HEK293T (cell line): ENCODE results near the gene EMC10.

ENCODE experiments used
- CTCF ChIA-PET: fragments of 350-600 bp; formaldehyde crosslinking; extraction: SDS; loops from one replicate; lab custom pipeline; 2021; ENCODE audit warnings: antibody characterized with exemption, inconsistent platforms; lab: Yijun Ruan, JAX
- POLR2A ChIA-PET: fragments of 350-600 bp; formaldehyde crosslinking; extraction: SDS; loops from one replicate; lab custom pipeline; 2020; ENCODE audit warnings: antibody characterized with exemption, inconsistent platforms; lab: Yijun Ruan, JAX
- DNase-seq: peaks from one replicate; pipeline ENCODE4 v3.0.0; 2012; ENCODE audit warnings: mixed read lengths; ENCODE audit errors: extremely low spot score
- ARNT ChIP-seq: fragments of 450-650 bp; IDR thresholded peaks from 2 replicates; pipeline ENCODE4 v1.6.1; 2017; ENCODE audit warnings: mild to moderate bottlenecking
- BHLHE40 ChIP-seq: fragments of 450-650 bp; IDR thresholded peaks from 2 replicates; pipeline ENCODE4 v1.6.1; 2016; ENCODE audit warnings: mild to moderate bottlenecking, moderate library complexity, borderline replicate concordance
- CTBP1 ChIP-seq: fragments of 450-650 bp; IDR thresholded peaks from 2 replicates; pipeline ENCODE4 v1.6.1; 2016; ENCODE audit warnings: borderline replicate concordance
- ELF4 ChIP-seq: fragments of 450-650 bp; IDR thresholded peaks from 2 replicates; pipeline ENCODE4 v1.6.1; 2017; ENCODE audit warnings: antibody characterized with exemption
- FOXA1 ChIP-seq: fragments of 450-650 bp; IDR thresholded peaks from 2 replicates; pipeline ENCODE4 v1.6.1; 2016; ENCODE audit warnings: mild to moderate bottlenecking
- FOXK2 ChIP-seq: fragments of 450-650 bp; IDR thresholded peaks from 2 replicates; pipeline ENCODE4 v1.6.1; 2016; ENCODE audit warnings: mild to moderate bottlenecking
- FOXM1 ChIP-seq: fragments of 450-650 bp; IDR thresholded peaks from 2 replicates; pipeline ENCODE4 v1.6.1; 2017; ENCODE audit warnings: mild to moderate bottlenecking, borderline replicate concordance
- HDGF ChIP-seq: fragments of 450-650 bp; IDR thresholded peaks from 2 replicates; pipeline ENCODE4 v1.6.1; 2017; ENCODE audit warnings: antibody characterized with exemption, borderline replicate concordance
- L3MBTL2 ChIP-seq: fragments of 450-650 bp; conservative IDR thresholded peaks from 2 replicates; pipeline ENCODE4 v1.6.1; 2016; ENCODE audit warnings: mild to moderate bottlenecking
- LEF1 ChIP-seq: fragments of 450-650 bp; IDR thresholded peaks from 2 replicates; pipeline ENCODE4 v1.6.1; 2017; ENCODE audit warnings: mild to moderate bottlenecking, borderline replicate concordance
- NFRKB ChIP-seq: fragments of 450-650 bp; IDR thresholded peaks from 2 replicates; pipeline ENCODE4 v1.6.1; 2016; ENCODE audit warnings: mild to moderate bottlenecking, moderate library complexity
- SP1 ChIP-seq: fragments of 450-650 bp; IDR thresholded peaks from 2 replicates; pipeline ENCODE4 v1.6.1; 2017
- SUZ12 ChIP-seq: fragments of 450-650 bp; IDR thresholded peaks from 2 replicates; pipeline ENCODE4 v1.6.1; 2016; ENCODE audit warnings: mild to moderate bottlenecking
- TARDBP ChIP-seq: fragments of 450-650 bp; IDR thresholded peaks from 2 replicates; pipeline ENCODE4 v1.6.1; 2016
- ZNF384 ChIP-seq: fragments of 450-650 bp; IDR thresholded peaks from 2 replicates; pipeline ENCODE4 v1.6.1; 2016
- TF ChIP-seq, protein P1 (sequence below): fragments of 450-650 bp; IDR thresholded peaks from 2 replicates; pipeline ENCODE4 v1.6.1; 2016

The EMC10 gene

GRCh38 chr19:50449236-50449899 lies 26.9 kb upstream of the EMC10 start:
- POLR2A ChIA-PET: no interaction called here
- no peak for DNase-seq

DNA sequence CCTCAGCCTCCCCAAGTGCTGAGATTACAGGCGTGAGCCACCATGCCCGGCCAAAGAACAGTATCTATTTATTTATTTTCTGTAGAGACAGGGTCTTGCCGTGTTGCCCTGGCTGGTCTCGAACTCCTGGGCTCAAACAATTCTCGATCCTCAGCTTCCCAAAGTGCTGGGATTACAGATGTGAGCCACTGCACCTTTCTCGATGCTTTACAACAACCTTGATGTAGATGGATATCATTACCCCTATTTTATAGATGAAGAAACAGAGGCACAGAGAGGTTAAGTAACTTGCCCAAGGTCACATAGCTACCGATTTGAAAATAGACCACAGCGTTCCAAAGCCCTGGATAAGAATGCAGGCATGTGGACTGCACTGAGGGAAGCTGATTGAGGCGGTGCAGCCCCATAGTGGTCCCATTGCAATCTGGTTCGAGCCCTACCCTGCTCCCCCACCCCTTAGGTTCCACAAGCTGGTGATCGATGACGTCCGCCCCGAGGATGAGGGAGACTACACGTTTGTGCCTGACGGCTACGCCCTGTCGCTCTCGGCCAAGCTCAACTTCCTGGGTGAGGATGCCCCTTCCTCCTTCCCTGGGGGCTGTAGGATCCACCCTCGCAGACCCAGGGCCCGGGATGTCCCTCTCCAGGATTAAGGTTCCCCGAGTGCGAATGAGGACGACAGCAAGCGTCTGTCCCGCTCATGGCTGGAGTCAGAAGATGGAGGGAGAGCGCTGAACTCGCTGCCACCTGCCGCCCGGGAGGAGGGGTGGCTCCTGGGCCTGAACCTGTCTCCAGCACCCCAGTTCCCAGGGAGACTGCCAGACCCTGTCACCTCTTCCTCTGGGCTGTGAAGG lies 25.7 kb upstream of the EMC10 start:
- ChIA-PET POLR2A (no interaction called here), CTCF (no interaction called here)
- DNase-seq: no peak
- TF ChIP-seq L3MBTL2 (no peak), ARNT (no peak), NFRKB (no peak), TARDBP (no peak), SP1 (no peak), FOXM1 (no peak), FOXA1 (no peak), LEF1 (no peak), BHLHE40 (no peak), CTBP1 (no peak), HDGF (no peak), FOXK2 (no peak), SUZ12 (no peak), ZNF384 (no peak), ELF4 (no peak)
- TF ChIP-seq, protein P1, sequence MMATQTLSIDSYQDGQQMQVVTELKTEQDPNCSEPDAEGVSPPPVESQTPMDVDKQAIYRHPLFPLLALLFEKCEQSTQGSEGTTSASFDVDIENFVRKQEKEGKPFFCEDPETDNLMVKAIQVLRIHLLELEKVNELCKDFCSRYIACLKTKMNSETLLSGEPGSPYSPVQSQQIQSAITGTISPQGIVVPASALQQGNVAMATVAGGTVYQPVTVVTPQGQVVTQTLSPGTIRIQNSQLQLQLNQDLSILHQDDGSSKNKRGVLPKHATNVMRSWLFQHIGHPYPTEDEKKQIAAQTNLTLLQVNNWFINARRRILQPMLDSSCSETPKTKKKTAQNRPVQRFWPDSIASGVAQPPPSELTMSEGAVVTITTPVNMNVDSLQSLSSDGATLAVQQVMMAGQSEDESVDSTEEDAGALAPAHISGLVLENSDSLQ: no peak

More at GRCh38 chr19:50449236-50449899, 26.9 kb upstream of the EMC10 start:
- CTCF ChIA-PET: interaction anchor here (0.7 kb wide), 1 partner anchor 90 kb away, joined by 3 read pairs; no protein-coding TSS in a partner anchor
- TF ChIP-seq, protein P1: no peak
- TF ChIP-seq TARDBP (no peak), SUZ12 (no peak), L3MBTL2 (no peak), NFRKB (no peak)

DNA sequence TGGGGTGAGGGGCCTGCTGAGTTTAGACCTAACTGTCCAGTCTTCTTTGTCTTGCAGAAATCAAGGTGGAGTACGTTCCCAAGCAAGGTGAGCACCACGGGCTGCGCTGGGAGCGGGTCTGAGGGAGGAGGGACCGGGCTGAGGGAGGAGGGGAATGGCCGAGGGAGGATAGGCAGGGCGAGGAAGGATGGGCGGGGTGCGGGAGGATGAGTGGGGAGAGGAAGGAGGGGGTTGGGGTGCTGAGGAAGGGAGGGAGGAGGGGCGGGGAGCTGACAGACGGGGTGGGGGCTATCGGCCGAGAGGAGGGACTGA lies 25.1 kb upstream of the EMC10 start:
- TF ChIP-seq CTBP1 (no peak), SP1 (no peak), TARDBP (no peak), HDGF (no peak), BHLHE40 (no peak), FOXM1 (no peak), LEF1 (no peak), FOXK2 (no peak), ELF4 (no peak), ZNF384 (no peak), ARNT (no peak), SUZ12 (no peak), FOXA1 (no peak), NFRKB (no peak), L3MBTL2 (no peak)
- TF ChIP-seq, protein P1: no peak
- ChIA-PET CTCF (no interaction called here), POLR2A (no interaction called here)
- DNase-seq: no peak

GRCh38 chr19:50453243-50453642 lies 23.1 kb upstream of the EMC10 start:
- CTCF ChIA-PET: no interaction called here
- DNase-seq: no peak
- TF ChIP-seq ZNF384 (no peak), ARNT (no peak), TARDBP (no peak), SP1 (no peak), LEF1 (no peak), L3MBTL2 (no peak), NFRKB (no peak), HDGF (no peak), ELF4 (no peak), FOXM1 (no peak), BHLHE40 (no peak), CTBP1 (no peak), SUZ12 (no peak), FOXK2 (no peak), FOXA1 (no peak)
- TF ChIP-seq, protein P1: no peak
- POLR2A ChIA-PET: no interaction called here

- ChIA-PET CTCF (no interaction called here), POLR2A (no interaction called here)
- no peak for TF ChIP-seq CTBP1
- TF ChIP-seq, protein P1: peak; percentile 41; the same call in 1 of the 2 replicates
- DNase-seq: no peak
Observed at GRCh38 chr19:50455992-50456391, 20.3 kb upstream of the EMC10 start.
